IMR-90 (cell line): ENCODE results near the gene FBXO41. TPM values are rescaled to one million over a fixed set of nuclear protein-coding genes. Genes with fewer than 3 reads are reported as not detected.

Experiments used
- ATAC-seq: fragments of 200-7000 bp; cut with Tn5 transposase; 2 replicates; pipeline ENCODE4 v1.9.1; 2020; ENCODE audit warnings: low read depth, mild to moderate bottlenecking, moderate library complexity
- BruUV-seq: library from RNA; stranded (reverse); fragments of 400-500 nt; replicated peaks from 2 replicates; lab custom pipeline; 2021; lab: Mats Ljungman, UMichigan
- CTCF ChIA-PET: fragments of 300-600 bp; formaldehyde crosslinking; extraction: SDS; loops from one replicate; lab custom pipeline; 2021; ENCODE audit warnings: antibody characterized with exemption; lab: Yijun Ruan, JAX
- POLR2A ChIA-PET: fragments of 300-600 bp; sonication (Branson Sonifier 250); formaldehyde crosslinking; loops from one replicate; lab custom pipeline; 2022; ENCODE audit warnings: antibody characterized with exemption; ENCODE audit not compliant: unreplicated experiment; lab: Charles Lee
- DNase-seq: peaks from one replicate; pipeline ENCODE4 v3.0.0; 2013
- H2AFZ ChIP-seq: replicated peaks from 2 replicates; pipeline ENCODE3; 2013; ENCODE audit warnings: low read length, mild to moderate bottlenecking; ENCODE audit not compliant: poor library complexity
- H2AK5ac ChIP-seq: 2 replicates; pipeline ENCODE4 v1.6.1; 2013; ENCODE audit warnings: low read depth, low read length, inconsistent platforms
- H2AK9ac ChIP-seq: replicated peaks from 2 replicates; pipeline ENCODE3; 2013; ENCODE audit warnings: mild to moderate bottlenecking, low read depth, low read length, moderate library complexity; ENCODE audit not compliant: poor library complexity
- H2BK120ac ChIP-seq: 2 replicates; pipeline ENCODE4 v1.6.1; 2013; ENCODE audit warnings: low read depth, low read length, inconsistent platforms
- H2BK15ac ChIP-seq: 3 replicates; pipeline ENCODE4 v1.6.1; 2013; ENCODE audit warnings: low read depth, low read length, inconsistent platforms
- H2BK20ac ChIP-seq: 2 replicates; pipeline ENCODE4 v1.6.1; 2013; ENCODE audit warnings: low read depth, mild to moderate bottlenecking, inconsistent platforms, low read length, moderate library complexity
- H2BK5ac ChIP-seq: 2 replicates; pipeline ENCODE4 v1.6.1; 2013; ENCODE audit warnings: mild to moderate bottlenecking, low read depth, low read length, inconsistent platforms; ENCODE audit not compliant: poor library complexity, severe bottlenecking
- H3K14ac ChIP-seq: replicated peaks from 2 replicates; pipeline ENCODE4 v1.6.1; 2013; ENCODE audit warnings: low read depth, low read length, inconsistent platforms
- H3K18ac ChIP-seq: 2 replicates; pipeline ENCODE4 v1.6.1; 2013; ENCODE audit warnings: low read depth, low read length, control low read depth
- H3K23ac ChIP-seq: 2 replicates; pipeline ENCODE4 v1.6.1; 2013; ENCODE audit warnings: low read depth, low read length, inconsistent platforms
- H3K27ac ChIP-seq: 2 replicates; pipeline ENCODE4 v1.5.1; 2013; ENCODE audit warnings: mild to moderate bottlenecking, control low read depth, low read length; ENCODE audit not compliant: insufficient read depth
- H3K27me3 ChIP-seq: 2 replicates; pipeline ENCODE4 v1.6.1; 2013; ENCODE audit warnings: low read length; ENCODE audit not compliant: control insufficient read depth, insufficient read depth
- H3K36me3 ChIP-seq: 2 replicates; pipeline ENCODE4 v1.6.1; 2013; ENCODE audit warnings: low read length, mixed read lengths; ENCODE audit not compliant: control insufficient read depth, insufficient read depth
- H3K4ac ChIP-seq: 2 replicates; pipeline ENCODE4 v1.6.1; 2013; ENCODE audit warnings: low read depth, low read length, inconsistent platforms
- H3K4me1 ChIP-seq: 2 replicates; pipeline ENCODE4 v1.6.1; 2013; ENCODE audit warnings: low read length, mixed read lengths; ENCODE audit not compliant: control insufficient read depth, insufficient read depth
- H3K4me2 ChIP-seq: 2 replicates; pipeline ENCODE4 v1.6.1; 2013; ENCODE audit warnings: low read depth, mild to moderate bottlenecking, control low read depth, low read length, moderate library complexity
- H3K4me3 ChIP-seq: 2 replicates; pipeline ENCODE4 v1.5.1; 2013; ENCODE audit warnings: low read depth, mild to moderate bottlenecking, control low read depth, low read length, moderate library complexity; ENCODE audit not compliant: insufficient read depth
- H3K56ac ChIP-seq: 2 replicates; pipeline ENCODE4 v1.6.1; 2013; ENCODE audit warnings: low read length, inconsistent platforms; ENCODE audit not compliant: insufficient read depth; ENCODE audit errors: extremely low read depth
- H3K79me1 ChIP-seq, 2 experiments: 2 replicates each; pipeline ENCODE4 v1.6.1; 2013; ENCODE audit warnings: low read length in 2 of 2, inconsistent platforms in 1 of 2, low read depth in 1 of 2
- H3K9ac ChIP-seq: 2 replicates; pipeline ENCODE4 v1.6.1; 2013; ENCODE audit warnings: low read depth, low read length, control low read depth
- H3K9me1 ChIP-seq: 2 replicates; pipeline ENCODE4 v1.6.1; 2013; ENCODE audit warnings: low read length, inconsistent platforms; ENCODE audit not compliant: insufficient read depth
- H3K9me3 ChIP-seq: 2 replicates; pipeline ENCODE4 v1.6.1; 2013; ENCODE audit warnings: low read length; ENCODE audit not compliant: control insufficient read depth, insufficient read depth
- H4K20me1 ChIP-seq: 2 replicates; pipeline ENCODE4 v1.6.1; 2013; ENCODE audit warnings: low read length, inconsistent platforms; ENCODE audit not compliant: insufficient read depth
- H4K5ac ChIP-seq: 2 replicates; pipeline ENCODE4 v1.6.1; 2013; ENCODE audit warnings: mild to moderate bottlenecking, low read depth, low read length, control low read depth
- H4K8ac ChIP-seq, 2 experiments: 2 replicates each; pipeline ENCODE4 v1.6.1; 2013; ENCODE audit warnings: low read depth in 2 of 2, low read length in 2 of 2, control low read depth in 1 of 2, inconsistent platforms in 1 of 2
- H4K91ac ChIP-seq: 2 replicates; pipeline ENCODE4 v1.6.1; 2013; ENCODE audit warnings: low read depth, low read length, inconsistent platforms; ENCODE audit not compliant: insufficient read depth
- CHD1 ChIP-seq: IDR thresholded peaks from 2 replicates; pipeline ENCODE4 v1.6.1; 2012; ENCODE audit warnings: low read depth, low read length, improper control_type of control experiment
- FOS ChIP-seq: fragments of 150-350 bp; IDR thresholded peaks from 2 replicates; pipeline ENCODE4 v1.6.1; 2016; ENCODE audit warnings: low read depth, low read length
- MXI1 ChIP-seq: IDR thresholded peaks from 2 replicates; pipeline ENCODE4 v1.6.1; 2012; ENCODE audit warnings: low read depth, mild to moderate bottlenecking, low read length, moderate library complexity, borderline replicate concordance
- POLR2A ChIP-seq: IDR thresholded peaks from 2 replicates; pipeline ENCODE4 v1.6.1; 2012; ENCODE audit warnings: mild to moderate bottlenecking, low read depth, low read length
- SMC3 ChIP-seq: fragments of 150-350 bp; IDR thresholded peaks from 2 replicates; pipeline ENCODE4 v1.6.1; 2016; ENCODE audit warnings: low read depth, mild to moderate bottlenecking, antibody characterized with exemption, low read length, moderate library complexity
- WGBS, 2 experiments: methylation state at CpG; one replicate each; pipeline versions ENCODE4 v1.1.5 to v1.1.7; 2013; ENCODE audit warnings: missing lambda C conversion rate in 2 of 2; ENCODE audit not compliant: insufficient read length in 1 of 2; ENCODE audit errors: extremely low coverage in 2 of 2; 5-methylcytosine and 5-hydroxymethylcytosine counted together
- dilution Hi-C: fragments of 300-500 bp; cut with HindIII; formaldehyde crosslinking; loops from one replicate; pipeline ENCODE4 v1.14.3; 2018; ENCODE audit warnings: low sequenced_read_pairs; ENCODE audit not compliant: unreplicated experiment
- in situ Hi-C: fragments of 300-500 bp; cut with MboI; formaldehyde crosslinking; loops from 3 replicates; pipeline ENCODE4 v1.14.3; 2019; ENCODE audit warnings: low sequenced_read_pairs, inconsistent platforms, mixed read lengths
- intact Hi-C: fragments of 100-400 bp; cut with micrococcal nuclease; formaldehyde crosslinking; loops from 2 replicates; pipeline ENCODE4 v1.10.0; 2022
- polyA plus RNA-seq, 3 experiments: library from polyadenylated mRNA; depleted of rRNA; stranded (reverse); fragments of >200 nt; gene quantifications; 2 replicates each; pipeline ENCODE4 v1.2.3, GENCODE V29; 2012; ENCODE audit warnings: low replicate concordance in 1 of 3
- total RNA-seq: library from RNA; depleted of rRNA; stranded (reverse); fragments of >200 nt; gene quantifications from 2 replicates; pipeline ENCODE4 v1.2.3, GENCODE V29; 2012

Gene FBXO41
- total and polyA plus RNA-seq, 2 of the 4 experiments (the other 2 are of a cell fraction) = 0.54 to 3.7 TPM

DNA sequence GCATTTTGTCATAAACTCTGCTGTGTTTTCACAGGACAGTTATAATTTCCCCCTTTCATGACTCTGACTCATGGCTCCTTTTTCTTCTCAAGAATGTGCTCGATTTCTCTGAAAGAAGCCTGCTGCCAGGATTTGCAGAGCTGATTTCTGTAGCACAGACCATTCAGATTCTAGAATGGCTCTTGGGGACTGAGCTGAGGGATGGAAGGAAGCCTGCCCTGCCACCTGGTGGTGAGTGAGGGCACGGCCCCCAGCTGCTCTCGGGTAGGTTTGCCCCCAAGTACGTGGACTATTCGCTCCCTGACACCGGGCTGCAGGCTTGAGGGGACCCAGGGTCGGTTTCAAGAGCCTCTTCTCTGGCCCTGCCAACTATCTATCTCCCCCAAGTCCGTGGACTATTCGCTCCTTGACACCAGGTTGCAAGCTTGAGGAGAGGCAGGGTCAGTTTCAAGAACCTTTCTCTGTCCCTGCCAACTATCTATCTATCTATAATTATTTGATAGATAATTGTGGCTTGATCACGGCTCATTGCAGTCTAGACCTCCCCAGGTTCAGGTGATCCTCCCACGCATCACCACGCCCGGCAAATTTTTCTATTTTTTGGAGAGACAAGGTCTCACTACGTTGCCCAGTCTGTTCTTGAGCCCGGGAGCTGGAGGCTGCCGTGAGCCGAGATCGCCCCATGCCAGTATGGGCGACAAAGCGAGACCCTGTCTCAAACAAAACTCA lies 71.7 kb downstream of the FBXO41 start (continued):
- TF ChIP-seq SMC3 = peak; percentile 64

DNA sequence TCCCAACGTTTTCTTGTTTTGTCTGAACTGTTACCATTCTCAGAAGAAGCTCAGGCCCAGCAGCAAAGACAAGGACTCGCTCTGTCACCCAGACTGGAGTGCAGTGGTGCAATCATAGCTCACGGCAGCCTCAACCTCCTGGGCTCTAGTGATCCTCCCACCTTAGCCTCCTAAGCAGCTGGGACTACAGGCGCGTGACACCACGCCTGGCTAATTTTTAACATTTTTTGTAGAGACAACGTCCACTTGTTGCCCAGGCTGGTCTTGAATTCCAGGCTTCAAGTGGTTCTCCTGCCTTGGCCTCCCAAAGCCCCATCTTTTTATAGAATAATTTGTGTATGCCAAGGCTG lies 72.2 kb downstream of the FBXO41 start:
- no peak overlapping the region for H3K4me2 ChIP-seq
- TF ChIP-seq MXI1 = no peak
- no peak for TF ChIP-seq POLR2A
- no peak for TF ChIP-seq FOS
- TF ChIP-seq CHD1 = no peak
- no peaks in the 10 kb centered on the region for H3K36me3 ChIP-seq
- H3K9ac ChIP-seq = no peak overlapping the region
- H3K23ac ChIP-seq = no peak overlapping the region
- no peak overlapping the region for H2AFZ ChIP-seq
- ChIA-PET CTCF (interaction anchor here (1.0 to 2.4 kb wide), 7 partner anchors 11 to 319 kb away, joined by 3 to 11 read pairs (median 5); no protein-coding TSS in a partner anchor), POLR2A (no interaction called here)
- intact Hi-C loops (loop anchor here (1.0 to 2.0 kb wide), 2 partner anchors 127 to 320 kb away; no protein-coding TSS in a partner anchor), in situ Hi-C loops (no loop called here), dilution Hi-C loops (no loop called here)
- H2BK15ac ChIP-seq = no peak overlapping the region
- H4K5ac ChIP-seq = no peak overlapping the region
- no peak overlapping the region for H4K8ac ChIP-seq
- H3K14ac ChIP-seq = no peak overlapping the region
- H3K4me3 ChIP-seq = no peak overlapping the region
- no peaks in the 10 kb centered on the region for H3K9me3 ChIP-seq
- H3K27me3 ChIP-seq = peaks cover 14% of the 10 kb centered on the region
- no peak overlapping the region for H2BK5ac ChIP-seq
- H3K18ac ChIP-seq = no peak overlapping the region
- H4K91ac ChIP-seq = no peak overlapping the region
- H3K4me1 ChIP-seq = peaks cover 6% of the 10 kb centered on the region; the same call in 1 of the 2 replicates
- ATAC-seq (no peak), DNase-seq (no peak)
- H4K20me1 ChIP-seq = no peaks in the 10 kb centered on the region
- peak overlapping the region; percentile 16; the same call in 1 of the 2 replicates for H3K27ac ChIP-seq
- H3K9me1 ChIP-seq = 0 out of 2 replicates have a peak, but pooled peaks cover 5% of the 10 kb centered on the region
- no peak overlapping the region for H3K4ac ChIP-seq
- peaks cover 9 to 24% of the 10 kb centered on the region in 2 experiments; a peak in 3 of 4 replicates for H3K79me1 ChIP-seq
- no peak overlapping the region for H2AK9ac ChIP-seq
- no peak overlapping the region for H2BK20ac ChIP-seq
- H2BK120ac ChIP-seq = no peak overlapping the region
- no peak overlapping the region for H2AK5ac ChIP-seq
- no peak overlapping the region for H3K56ac ChIP-seq
- 82% methylated on average over 5 of the region's 7 CpGs; no CpG with 5 or more reads in 1 of the 2 experiments for WGBS, 2 experiments
- BruUV-seq = no TSS peak
